Measurements from ENCODE around the gene PPP1R13L. TPM values are rescaled to one million over a fixed set of nuclear protein-coding genes. Genes with fewer than 3 reads are reported as not detected.

The PPP1R13L gene
- total RNA-seq, 1 donor: 6.9 TPM

GRCh38 chr19:45385392-45386221 lies 19.3 kb downstream of the PPP1R13L start:
- peak overlapping the region; percentile 82 for H2AFZ ChIP-seq (ENCODE audit: low read length)
- peaks cover 14% of the 10 kb centered on the region for H3K4me1 ChIP-seq (ENCODE audit: insufficient read depth, low read length)
- TF ChIP-seq, protein P1, sequence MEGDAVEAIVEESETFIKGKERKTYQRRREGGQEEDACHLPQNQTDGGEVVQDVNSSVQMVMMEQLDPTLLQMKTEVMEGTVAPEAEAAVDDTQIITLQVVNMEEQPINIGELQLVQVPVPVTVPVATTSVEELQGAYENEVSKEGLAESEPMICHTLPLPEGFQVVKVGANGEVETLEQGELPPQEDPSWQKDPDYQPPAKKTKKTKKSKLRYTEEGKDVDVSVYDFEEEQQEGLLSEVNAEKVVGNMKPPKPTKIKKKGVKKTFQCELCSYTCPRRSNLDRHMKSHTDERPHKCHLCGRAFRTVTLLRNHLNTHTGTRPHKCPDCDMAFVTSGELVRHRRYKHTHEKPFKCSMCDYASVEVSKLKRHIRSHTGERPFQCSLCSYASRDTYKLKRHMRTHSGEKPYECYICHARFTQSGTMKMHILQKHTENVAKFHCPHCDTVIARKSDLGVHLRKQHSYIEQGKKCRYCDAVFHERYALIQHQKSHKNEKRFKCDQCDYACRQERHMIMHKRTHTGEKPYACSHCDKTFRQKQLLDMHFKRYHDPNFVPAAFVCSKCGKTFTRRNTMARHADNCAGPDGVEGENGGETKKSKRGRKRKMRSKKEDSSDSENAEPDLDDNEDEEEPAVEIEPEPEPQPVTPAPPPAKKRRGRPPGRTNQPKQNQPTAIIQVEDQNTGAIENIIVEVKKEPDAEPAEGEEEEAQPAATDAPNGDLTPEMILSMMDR (IDR thresholded peaks at IDR 0.05; ENCODE audit: extremely low read depth, low read depth, low read length): no peak
- peak overlapping the region; percentile 12 for H3K27ac ChIP-seq (ENCODE audit: low read depth, low read length)
- H4K20me1 ChIP-seq (ENCODE audit: insufficient read depth, low read length): no peaks in the 10 kb centered on the region
- H3K9me3 ChIP-seq (ENCODE audit: low read depth, low read length): no peaks in the 10 kb centered on the region
- H3K36me3 ChIP-seq (ENCODE audit: insufficient read depth, low read length): no peaks in the 10 kb centered on the region
- DNase-seq (ENCODE audit: insufficient read length, low spot score, missing footprints): peak; percentile 82
- no peaks in the 10 kb centered on the region for H3K79me2 ChIP-seq (ENCODE audit: insufficient read depth, low read length)
- H3K4me3 ChIP-seq (ENCODE audit: insufficient read depth, low read length): peak overlapping the region; percentile 61
- H3K27me3 ChIP-seq (ENCODE audit: insufficient read depth, low read length): no peaks in the 10 kb centered on the region
- peak overlapping the region; percentile 72 for H3K4me2 ChIP-seq (ENCODE audit: insufficient read depth, low read length)

GRCh38 chr19:45382426-45382825 lies 22.4 kb downstream of the PPP1R13L start:
- Histone ChIP-seq H3K4me3 (ENCODE audit: insufficient read depth, low read length) (no peak overlapping the region), H3K27ac (ENCODE audit: low read depth, low read length) (no peak overlapping the region), H3K79me2 (ENCODE audit: insufficient read depth, low read length) (no peaks in the 10 kb centered on the region), H3K4me2 (ENCODE audit: insufficient read depth, low read length) (no peak overlapping the region), H2AFZ (ENCODE audit: low read length) (no peak overlapping the region), H3K27me3 (ENCODE audit: insufficient read depth, low read length) (no peaks in the 10 kb centered on the region), H3K4me1 (ENCODE audit: insufficient read depth, low read length) (peaks cover 26% of the 10 kb centered on the region), H3K9me3 (ENCODE audit: low read depth, low read length) (no peaks in the 10 kb centered on the region), H3K36me3 (ENCODE audit: insufficient read depth, low read length) (no peaks in the 10 kb centered on the region), H4K20me1 (ENCODE audit: insufficient read depth, low read length) (no peaks in the 10 kb centered on the region)
- DNase-seq (ENCODE audit: insufficient read length, low spot score, missing footprints): peak; percentile 29
- TF ChIP-seq, protein P1 (IDR thresholded peaks at IDR 0.05; ENCODE audit: extremely low read depth, low read depth, low read length): no peak

DNA sequence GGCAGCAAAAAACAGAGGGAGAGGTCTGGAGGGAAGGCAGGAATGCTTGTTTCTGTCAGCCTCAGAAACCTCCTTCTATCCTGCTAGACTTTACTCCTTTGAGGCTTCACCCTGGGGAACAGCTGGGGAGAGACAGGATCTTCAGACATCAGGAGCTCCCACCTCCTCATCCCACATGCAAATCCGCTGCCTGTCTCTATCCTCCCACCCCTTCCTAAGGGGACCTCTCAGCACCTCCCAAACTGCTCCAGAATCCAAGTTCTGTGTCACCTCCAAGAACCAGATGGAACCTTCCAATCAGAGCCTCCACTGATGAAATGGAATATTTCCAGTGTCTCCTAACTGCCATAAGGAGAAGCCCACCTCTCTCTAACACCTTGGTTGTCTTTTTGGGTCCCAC lies 24.8 kb downstream of the PPP1R13L start:
- Histone ChIP-seq H3K27me3 (ENCODE audit: insufficient read depth, low read length) (no peaks in the 10 kb centered on the region), H3K79me2 (ENCODE audit: insufficient read depth, low read length) (no peaks in the 10 kb centered on the region), H3K36me3 (ENCODE audit: insufficient read depth, low read length) (no peaks in the 10 kb centered on the region), H3K4me1 (ENCODE audit: insufficient read depth, low read length) (peaks cover 17% of the 10 kb centered on the region), H3K4me3 (ENCODE audit: insufficient read depth, low read length) (no peak overlapping the region), H2AFZ (ENCODE audit: low read length) (peak overlapping the region; percentile 23), H3K27ac (ENCODE audit: low read depth, low read length) (peak overlapping the region; percentile 56), H3K9me3 (ENCODE audit: low read depth, low read length) (no peaks in the 10 kb centered on the region), H3K4me2 (ENCODE audit: insufficient read depth, low read length) (no peak overlapping the region), H4K20me1 (ENCODE audit: insufficient read depth, low read length) (no peaks in the 10 kb centered on the region)
- TF ChIP-seq, protein P1 (IDR thresholded peaks at IDR 0.05; ENCODE audit: extremely low read depth, low read depth, low read length): no peak
- peak; percentile 74 for DNase-seq (ENCODE audit: insufficient read length, low spot score, missing footprints)

GRCh38 chr19:45376045-45376724 lies 28.7 kb downstream of the PPP1R13L start:
- TF ChIP-seq, protein P1 (IDR thresholded peaks at IDR 0.05; ENCODE audit: extremely low read depth, low read depth, low read length): no peak
- peak; percentile 83 for DNase-seq (ENCODE audit: insufficient read length, low spot score, missing footprints)
- H3K4me1 ChIP-seq (ENCODE audit: insufficient read depth, low read length): peaks cover 16% of the 10 kb centered on the region
- no peaks in the 10 kb centered on the region for H3K79me2 ChIP-seq (ENCODE audit: insufficient read depth, low read length)
- H4K20me1 ChIP-seq (ENCODE audit: insufficient read depth, low read length): no peaks in the 10 kb centered on the region
- no peaks in the 10 kb centered on the region for H3K27me3 ChIP-seq (ENCODE audit: insufficient read depth, low read length)
- peak overlapping the region; percentile 60 for H3K4me2 ChIP-seq (ENCODE audit: insufficient read depth, low read length)
- no peak overlapping the region for H2AFZ ChIP-seq (ENCODE audit: low read length)
- no peaks in the 10 kb centered on the region for H3K36me3 ChIP-seq (ENCODE audit: insufficient read depth, low read length)
- no peaks in the 10 kb centered on the region for H3K9me3 ChIP-seq (ENCODE audit: low read depth, low read length)
- H3K27ac ChIP-seq (ENCODE audit: low read depth, low read length): peak overlapping the region; percentile 91
- H3K4me3 ChIP-seq (ENCODE audit: insufficient read depth, low read length): no peak overlapping the region
